MM.1S (cell line): ENCODE results near the gene RPS2.

Experiments
- DNase-seq: peaks from one replicate; pipeline ENCODE4 v3.0.0-alpha.2; 2015
- H2AFZ ChIP-seq: fragments of 300-600 bp; sonication (generic); 2 replicates; pipeline ENCODE4 v1.6.0; 2016; ENCODE audit warnings: antibody characterized with exemption, low read length
- H3F3A ChIP-seq: fragments of 300-600 bp; sonication (generic); 2 replicates; pipeline ENCODE4 v1.6.1; 2016; ENCODE audit warnings: mild to moderate bottlenecking, antibody characterized with exemption, low read length, moderate library complexity, mixed read lengths; ENCODE audit not compliant: insufficient read depth
- H3K27ac ChIP-seq: fragments of 300-600 bp; sonication (generic); 2 replicates; pipeline ENCODE4 v1.5.1; 2016; ENCODE audit warnings: mild to moderate bottlenecking, low read length
- H3K27me3 ChIP-seq: fragments of 300-600 bp; sonication (generic); replicated peaks from 2 replicates; pipeline ENCODE4 v1.6.0; 2016; ENCODE audit warnings: low read length; ENCODE audit not compliant: insufficient read depth
- H3K36me3 ChIP-seq: fragments of 300-600 bp; sonication (generic); replicated peaks from 2 replicates; pipeline ENCODE4 v1.6.1; 2016; ENCODE audit warnings: mild to moderate bottlenecking, low read length, mixed read lengths; ENCODE audit not compliant: insufficient read depth
- H3K4me1 ChIP-seq: fragments of 300-600 bp; sonication (generic); 2 replicates; pipeline ENCODE4 v1.6.1; 2016; ENCODE audit warnings: low read length, mixed read lengths
- H3K4me2 ChIP-seq: fragments of 300-600 bp; sonication (generic); 2 replicates; pipeline ENCODE4 v1.6.0; 2016; ENCODE audit warnings: low read depth, low read length
- H3K4me3 ChIP-seq: fragments of 300-600 bp; sonication (generic); 2 replicates; pipeline ENCODE4 v1.5.1; 2016; ENCODE audit warnings: low read length, mixed read lengths
- H3K79me2 ChIP-seq: fragments of 300-600 bp; sonication (generic); 2 replicates; pipeline ENCODE4 v1.6.1; 2016; ENCODE audit warnings: mixed run types, low read length, mixed read lengths
- H3K9ac ChIP-seq: fragments of 300-600 bp; sonication (generic); 2 replicates; pipeline ENCODE4 v1.6.1; 2016; ENCODE audit warnings: low read length, mixed read lengths
- H3K9me2 ChIP-seq: fragments of 300-600 bp; sonication (generic); replicated peaks from 2 replicates; pipeline ENCODE4 v1.6.1; 2016; ENCODE audit warnings: mild to moderate bottlenecking, low read length, mixed read lengths; ENCODE audit not compliant: insufficient read depth
- H3K9me3 ChIP-seq: fragments of 300-600 bp; sonication (generic); replicated peaks from 2 replicates; pipeline ENCODE4 v1.6.1; 2016; ENCODE audit warnings: mild to moderate bottlenecking, low read length, mixed read lengths; ENCODE audit not compliant: insufficient read depth
- H4K20me1 ChIP-seq: fragments of 300-600 bp; sonication (generic); 2 replicates; pipeline ENCODE4 v1.6.1; 2016; ENCODE audit warnings: mild to moderate bottlenecking, low read length, moderate library complexity, mixed read lengths; ENCODE audit not compliant: insufficient read depth
- EZH2 ChIP-seq: fragments of 300-600 bp; sonication (generic); optimal IDR thresholded peaks from 2 replicates; pipeline ENCODE3; 2017; ENCODE audit warnings: low read depth, mild to moderate bottlenecking, antibody characterized with exemption, low read length, mixed read lengths
- EZH2phosphoT487 ChIP-seq: fragments of 300-600 bp; sonication (generic); IDR thresholded peaks from 2 replicates; pipeline ENCODE4 v1.6.1; 2018; ENCODE audit warnings: antibody characterized with exemption, low read length
- TF ChIP-seq, protein P1 (sequence below): fragments of 300-600 bp; sonication (generic); IDR thresholded peaks from 2 replicates; pipeline ENCODE4 v1.5.1; 2016; ENCODE audit warnings: antibody characterized with exemption, low read length, mixed read lengths

The RPS2 gene

GRCh38 chr16:1972490-1972877 lies 7.9 kb upstream of the RPS2 start:
- H3K9me2 ChIP-seq = no peaks in the 10 kb centered on the region
- no peak for DNase-seq
- peak overlapping the region; percentile 89 for H3K4me2 ChIP-seq
- peak overlapping the region; percentile 55; the same call in 1 of the 2 replicates for H3K27ac ChIP-seq
- H4K20me1 ChIP-seq = no peaks in the 10 kb centered on the region
- peaks cover 4% of the 10 kb centered on the region; the same call in 1 of the 2 replicates for H3F3A ChIP-seq
- 0 out of 2 replicates have a peak, but pooled peaks cover 3% of the 10 kb centered on the region for H3K4me1 ChIP-seq
- no peaks in the 10 kb centered on the region for H3K27me3 ChIP-seq
- peak overlapping the region; percentile 95 for H3K9ac ChIP-seq
- TF ChIP-seq, protein P1, sequence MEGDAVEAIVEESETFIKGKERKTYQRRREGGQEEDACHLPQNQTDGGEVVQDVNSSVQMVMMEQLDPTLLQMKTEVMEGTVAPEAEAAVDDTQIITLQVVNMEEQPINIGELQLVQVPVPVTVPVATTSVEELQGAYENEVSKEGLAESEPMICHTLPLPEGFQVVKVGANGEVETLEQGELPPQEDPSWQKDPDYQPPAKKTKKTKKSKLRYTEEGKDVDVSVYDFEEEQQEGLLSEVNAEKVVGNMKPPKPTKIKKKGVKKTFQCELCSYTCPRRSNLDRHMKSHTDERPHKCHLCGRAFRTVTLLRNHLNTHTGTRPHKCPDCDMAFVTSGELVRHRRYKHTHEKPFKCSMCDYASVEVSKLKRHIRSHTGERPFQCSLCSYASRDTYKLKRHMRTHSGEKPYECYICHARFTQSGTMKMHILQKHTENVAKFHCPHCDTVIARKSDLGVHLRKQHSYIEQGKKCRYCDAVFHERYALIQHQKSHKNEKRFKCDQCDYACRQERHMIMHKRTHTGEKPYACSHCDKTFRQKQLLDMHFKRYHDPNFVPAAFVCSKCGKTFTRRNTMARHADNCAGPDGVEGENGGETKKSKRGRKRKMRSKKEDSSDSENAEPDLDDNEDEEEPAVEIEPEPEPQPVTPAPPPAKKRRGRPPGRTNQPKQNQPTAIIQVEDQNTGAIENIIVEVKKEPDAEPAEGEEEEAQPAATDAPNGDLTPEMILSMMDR = no peak
- TF ChIP-seq EZH2 = no peak
- no peak for TF ChIP-seq EZH2phosphoT487
- H3K4me3 ChIP-seq = peak overlapping the region; percentile 93
- peaks cover 23% of the 10 kb centered on the region for H3K79me2 ChIP-seq
- H3K9me3 ChIP-seq = no peaks in the 10 kb centered on the region
- H2AFZ ChIP-seq = 0 out of 2 replicates have a peak overlapping the region, but pooled peaks have one; percentile 69
- no peaks in the 10 kb centered on the region for H3K36me3 ChIP-seq

GRCh38 chr16:1971796-1972489 lies 7.3 kb upstream of the RPS2 start, which contains the start of gene TBL3:
Gene TBL3, plus strand, starts transcription at chr16:1972053. Its CDS starts 112 bp downstream, at chr16:1972165.
- H3K9ac ChIP-seq = peak within 1 kb of the TSS; percentile 95
- H3F3A ChIP-seq = peaks cover 4% of the 10 kb centered on the region; the same call in 1 of the 2 replicates
- DNase-seq = peak; percentile 95
- H3K4me2 ChIP-seq = peak within 1 kb of the TSS; percentile 89
- H3K79me2 ChIP-seq = peaks cover 23% of the 10 kb centered on the region
- H3K9me3 ChIP-seq = no peaks in the 10 kb centered on the region
- no peaks in the 10 kb centered on the region for H3K27me3 ChIP-seq
- peak within 1 kb of the TSS; percentile 93 for H3K4me3 ChIP-seq
- H2AFZ ChIP-seq = peak within 1 kb of the TSS; percentile 69
- no peaks in the 10 kb centered on the region for H3K36me3 ChIP-seq
- H3K4me1 ChIP-seq = 0 out of 2 replicates have a peak, but pooled peaks cover 3% of the 10 kb centered on the region
- TF ChIP-seq, protein P1 = no peak
- TF ChIP-seq EZH2phosphoT487 = no peak
- TF ChIP-seq EZH2 = no peak
- H3K9me2 ChIP-seq = no peaks in the 10 kb centered on the region
- no peaks in the 10 kb centered on the region for H4K20me1 ChIP-seq
- H3K27ac ChIP-seq = peak within 1 kb of the TSS; percentile 55; the same call in 1 of the 2 replicates

DNA sequence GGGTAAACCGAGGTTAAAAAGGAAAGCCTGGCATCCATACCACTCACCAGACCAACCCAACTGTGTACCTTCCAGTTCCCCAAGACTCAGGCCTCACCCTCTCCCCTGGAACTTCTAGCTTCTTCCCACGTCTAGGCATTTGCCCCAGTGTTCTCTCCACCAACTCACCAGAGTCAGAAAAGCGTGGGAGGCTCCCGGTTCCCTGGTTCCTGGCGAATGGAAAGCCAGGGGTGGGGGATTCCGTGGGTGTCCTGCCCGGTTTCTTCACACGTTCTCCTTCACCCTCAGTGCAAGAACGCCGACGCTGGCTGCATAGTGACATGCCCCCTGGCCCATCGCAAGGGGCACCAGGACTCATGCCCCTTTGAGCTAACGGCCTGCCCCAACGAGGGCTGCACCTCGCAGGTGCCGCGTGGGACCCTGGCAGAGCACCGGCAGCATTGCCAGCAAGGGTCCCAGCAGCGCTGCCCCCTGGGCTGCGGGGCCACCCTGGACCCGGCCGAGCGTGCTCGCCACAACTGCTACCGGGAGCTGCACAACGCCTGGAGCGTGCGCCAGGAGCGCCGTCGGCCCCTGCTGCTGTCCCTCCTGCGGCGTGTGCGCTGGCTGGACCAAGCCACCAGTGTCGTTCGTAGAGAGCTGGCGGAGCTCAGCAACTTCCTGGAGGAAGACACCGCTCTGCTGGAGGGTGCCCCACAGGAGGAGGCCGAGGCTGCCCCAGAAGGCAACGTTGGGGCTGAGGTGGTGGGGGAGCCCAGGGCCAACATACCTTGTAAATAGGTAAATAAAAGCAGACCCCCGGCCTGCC lies 3.7 kb upstream of the RPS2 start:
- Histone ChIP-seq H3K36me3 (peaks cover 8% of the 10 kb centered on the region), H3K4me1 (peaks cover 9% of the 10 kb centered on the region; the same call in 1 of the 2 replicates), H4K20me1 (no peaks in the 10 kb centered on the region), H3K27ac (no peak overlapping the region), H3K27me3 (no peaks in the 10 kb centered on the region), H3K9me3 (no peaks in the 10 kb centered on the region), H3K4me2 (no peak overlapping the region), H3K4me3 (no peak overlapping the region), H2AFZ (no peak overlapping the region), H3F3A (peaks cover 18% of the 10 kb centered on the region), H3K79me2 (peaks cover 39% of the 10 kb centered on the region), H3K9me2 (no peaks in the 10 kb centered on the region), H3K9ac (no peak overlapping the region)
- DNase-seq = no peak
- no peak for TF ChIP-seq EZH2phosphoT487
- TF ChIP-seq, protein P1 = no peak
